Activated T-helper 2 cell treated with anti-CD3 and anti-CD28 coated beads, Interferon-gamma antibody, Interleukin-2, Interleukin-4, amounts not matched to agents 10 μg/mL and 5 μg/mL and 100 μg/mL, durations not matched to agents 14 hours and 24 hours and 36 hours (primary cell): ENCODE results near the gene NRM. TPM values are rescaled to one million over a fixed set of nuclear protein-coding genes. Genes with fewer than 3 reads are reported as not detected.

ENCODE experiments used
- DNase-seq: peaks from one replicate; pipeline ENCODE4 v3.0.0; 2021; ENCODE audit warnings: low spot score
- H3K27ac Mint-ChIP-seq: one replicate; pipeline ENCODE4 v1.8.0; 2021; ENCODE audit warnings: mixed read lengths
- H3K27me3 Mint-ChIP-seq: one replicate; pipeline ENCODE4 v1.8.0; 2021; ENCODE audit warnings: low read depth, mixed read lengths
- H3K36me3 Mint-ChIP-seq: one replicate; pipeline ENCODE4 v1.8.0; 2021; ENCODE audit warnings: low read depth, mixed read lengths
- H3K4me1 Mint-ChIP-seq: one replicate; pipeline ENCODE4 v1.8.0; 2021; ENCODE audit warnings: low read depth, mixed read lengths
- H3K4me3 Mint-ChIP-seq: one replicate; pipeline ENCODE4 v1.8.0; 2021; ENCODE audit warnings: low read depth, mild to moderate bottlenecking, moderate library complexity, mixed read lengths
- H3K9me3 Mint-ChIP-seq: one replicate; pipeline ENCODE4 v1.8.0; 2021; ENCODE audit warnings: mixed read lengths
- intact Hi-C: fragments of 100-400 bp; cut with micrococcal nuclease; formaldehyde crosslinking; loops from one replicate; pipeline ENCODE4 v1.15.1; 2023
- total RNA-seq: library from RNA; stranded (reverse); gene quantifications from 2 replicates; pipeline ENCODE4 v1.2.3, GENCODE V29; 2022

The NRM gene, protein sequence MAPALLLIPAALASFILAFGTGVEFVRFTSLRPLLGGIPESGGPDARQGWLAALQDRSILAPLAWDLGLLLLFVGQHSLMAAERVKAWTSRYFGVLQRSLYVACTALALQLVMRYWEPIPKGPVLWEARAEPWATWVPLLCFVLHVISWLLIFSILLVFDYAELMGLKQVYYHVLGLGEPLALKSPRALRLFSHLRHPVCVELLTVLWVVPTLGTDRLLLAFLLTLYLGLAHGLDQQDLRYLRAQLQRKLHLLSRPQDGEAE
- total RNA-seq, result 23.1 and 24.2 TPM in 2 replicates

DNA sequence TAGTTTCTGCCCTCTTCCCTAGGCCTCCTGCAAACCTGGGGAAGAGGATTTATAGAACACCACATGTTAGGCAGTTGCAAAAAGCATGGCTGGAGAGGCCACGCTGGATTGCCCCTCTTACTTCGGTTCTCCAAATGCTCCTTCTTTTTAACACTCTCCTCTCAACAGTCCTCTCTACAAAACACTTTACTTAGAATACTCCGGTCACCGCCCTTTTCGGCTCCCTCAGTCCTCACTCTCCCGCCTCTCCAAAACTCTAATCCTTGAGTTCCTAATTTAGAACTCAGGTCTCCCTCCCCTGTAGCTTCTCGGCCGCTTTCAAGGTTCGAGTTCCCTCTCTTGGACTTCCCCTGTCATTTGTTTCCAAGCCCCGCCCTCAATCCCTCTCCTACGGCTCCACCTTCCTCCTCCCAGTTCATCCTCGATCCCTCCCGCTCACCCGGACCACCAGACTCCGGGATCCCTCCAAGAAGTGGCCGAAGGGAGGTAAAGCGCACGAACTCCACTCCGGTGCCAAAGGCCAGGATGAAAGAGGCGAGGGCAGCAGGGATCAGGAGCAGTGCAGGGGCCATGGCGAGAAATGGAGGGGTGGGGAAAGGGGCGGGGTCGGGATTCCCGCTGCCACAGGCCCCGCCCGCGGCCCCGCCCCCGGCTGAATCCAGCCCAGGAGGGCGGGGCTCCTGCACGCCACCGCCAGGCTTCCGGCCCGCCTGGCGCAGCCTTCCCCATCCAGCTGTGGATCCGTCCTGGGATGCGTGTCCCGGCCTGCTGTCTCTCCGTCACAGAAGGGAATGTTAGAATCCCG lies at the start of gene NRM:
TSS of gene NRM (minus strand) at position 582 of the 805 bp plus-strand sequence. CDS start at position 572, 10 bp downstream.
- peak within 1 kb of the TSS; percentile 82 for H3K27ac Mint-ChIP-seq
- peak; percentile 56 for DNase-seq
- H3K4me3 Mint-ChIP-seq, result peak within 1 kb of the TSS; percentile 97
- no peaks in the 10 kb centered on the region for H3K9me3 Mint-ChIP-seq
- H3K36me3 Mint-ChIP-seq, result peaks cover 13% of the 10 kb centered on the region
- intact Hi-C loops, result no loop called here
- no peaks in the 10 kb centered on the region for H3K27me3 Mint-ChIP-seq
- H3K4me1 Mint-ChIP-seq, result peaks cover 31% of the 10 kb centered on the region

DNA sequence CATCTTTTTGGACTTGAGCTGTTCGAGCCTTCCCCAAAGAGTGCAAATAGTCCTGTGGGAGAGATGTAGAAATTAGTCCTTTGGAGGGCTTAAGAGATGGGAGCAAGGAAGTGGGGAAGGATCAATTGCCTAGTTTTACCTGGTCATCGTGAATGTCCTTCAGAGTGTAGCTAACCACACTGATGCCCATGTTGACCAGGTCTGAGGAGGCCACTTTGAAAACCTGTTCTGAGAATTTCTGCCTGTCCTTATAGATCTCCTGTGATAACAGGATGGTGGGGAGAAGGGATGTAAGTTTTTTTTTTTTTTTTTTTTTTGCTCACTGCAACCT lies 49.7 kb upstream of the NRM start:
- Mint-ChIP-seq H3K4me1 (peaks cover 62% of the 10 kb centered on the region), H3K27ac (peak overlapping the region; percentile 14), H3K36me3 (peaks cover 77% of the 10 kb centered on the region), H3K9me3 (no peaks in the 10 kb centered on the region), H3K27me3 (no peaks in the 10 kb centered on the region), H3K4me3 (peak overlapping the region; percentile 99)
- no peak for DNase-seq
- intact Hi-C loops, result no loop called here

DNA sequence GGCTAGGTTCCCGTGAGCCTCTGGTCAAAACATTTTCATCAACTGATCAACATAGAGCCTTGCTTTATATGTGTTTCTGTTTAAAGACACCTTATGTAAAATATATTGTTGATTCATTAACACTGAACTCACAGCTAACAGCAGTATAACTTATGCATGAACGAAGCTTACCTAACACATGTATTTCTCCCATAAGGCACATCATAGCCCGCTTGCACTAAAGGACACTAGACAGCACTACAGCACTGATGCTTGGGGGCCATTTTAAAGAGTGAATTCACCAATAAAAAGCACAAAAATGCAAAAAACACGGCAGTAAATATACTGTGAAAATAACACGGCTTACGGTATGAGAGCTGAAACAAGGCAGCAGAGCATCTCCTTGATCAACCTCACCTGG lies 47.7 kb upstream of the NRM start:
- Mint-ChIP-seq H3K4me1 (peaks cover 68% of the 10 kb centered on the region), H3K27ac (no peak overlapping the region), H3K4me3 (peak overlapping the region; percentile 47), H3K9me3 (no peaks in the 10 kb centered on the region), H3K27me3 (no peaks in the 10 kb centered on the region), H3K36me3 (peaks cover 91% of the 10 kb centered on the region)
- intact Hi-C loops, result loop anchor here (5.0 kb wide), 2 partner anchors 56 to 211 kb away; no protein-coding TSS in a partner anchor
- no peak for DNase-seq

DNA sequence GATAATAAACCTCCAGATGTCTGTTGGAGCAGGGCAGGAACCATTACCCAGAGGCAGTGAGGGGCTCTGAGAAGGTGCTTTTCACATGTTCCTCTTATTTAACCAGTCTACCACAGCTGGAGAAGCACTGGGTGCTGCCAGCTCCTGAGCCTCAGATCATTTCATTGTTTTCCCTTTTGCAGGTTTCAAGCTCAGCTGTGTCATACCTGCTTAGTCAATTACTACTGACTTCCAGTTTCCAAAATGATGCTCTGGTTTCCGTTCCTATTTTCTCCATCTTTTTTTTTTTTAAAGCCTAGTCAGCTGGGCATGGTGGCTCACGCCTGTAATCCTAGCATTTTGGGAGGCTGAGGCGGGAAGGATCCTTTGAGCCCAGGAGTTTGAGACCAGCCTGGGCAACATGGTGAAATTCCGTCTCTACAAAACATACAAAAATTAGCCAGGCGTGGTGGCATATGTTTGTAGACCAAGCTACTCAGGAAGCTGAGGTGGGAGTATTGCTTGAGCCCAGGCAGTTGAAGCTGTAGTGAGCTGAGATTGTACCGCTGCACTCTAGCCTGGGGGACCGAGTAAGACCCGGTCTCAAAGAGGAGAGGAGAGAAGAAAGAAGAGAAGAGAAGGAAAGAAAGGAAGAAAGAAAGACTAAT lies 45.0 kb upstream of the NRM start:
- Mint-ChIP-seq H3K4me3 (peak overlapping the region; percentile 83), H3K9me3 (no peaks in the 10 kb centered on the region), H3K4me1 (peaks cover 71% of the 10 kb centered on the region), H3K36me3 (peaks cover 89% of the 10 kb centered on the region), H3K27me3 (no peaks in the 10 kb centered on the region), H3K27ac (peak overlapping the region; percentile 97)
- intact Hi-C loops, result loop anchor here (2.0 to 5.0 kb wide), 4 partner anchors 53 to 208 kb away; no protein-coding TSS in a partner anchor
- no peak for DNase-seq

DNA sequence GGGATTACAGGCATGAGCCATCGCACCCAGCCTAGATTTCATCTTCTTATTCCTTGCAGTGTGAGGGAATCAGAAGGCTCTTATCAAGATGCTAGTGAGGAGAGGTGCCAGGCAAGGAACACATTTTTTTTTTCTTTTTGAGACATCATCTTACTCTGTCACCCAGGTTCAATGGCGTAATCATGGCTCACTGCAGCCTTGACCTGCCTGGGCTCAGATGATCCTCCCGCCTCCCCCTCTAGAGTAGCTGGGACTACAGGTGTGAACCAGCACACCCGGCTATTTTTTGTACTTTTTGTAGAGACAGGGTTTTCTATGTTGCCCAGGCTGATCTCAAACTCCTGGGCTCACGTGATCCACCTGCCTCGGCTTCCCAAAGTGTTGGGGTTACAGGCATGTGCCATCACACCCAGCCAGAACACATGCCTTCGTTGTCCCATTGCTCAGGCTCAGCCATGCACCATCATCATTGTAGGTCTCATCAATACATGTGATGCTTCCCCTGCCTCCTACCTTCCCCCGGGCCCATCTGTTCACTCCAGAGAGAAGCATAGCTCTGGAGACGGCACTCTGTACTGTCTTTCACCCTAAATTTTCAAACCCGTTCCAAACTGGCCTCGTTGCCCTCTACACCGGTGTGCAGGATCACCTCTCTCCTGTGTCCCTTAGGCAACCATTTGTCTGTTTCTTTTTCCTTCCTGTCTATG lies 41.6 kb upstream of the NRM start:
- H3K4me1 Mint-ChIP-seq, result peaks cover 50% of the 10 kb centered on the region
- H3K4me3 Mint-ChIP-seq, result no peak overlapping the region
- no peak overlapping the region for H3K27ac Mint-ChIP-seq
- no peaks in the 10 kb centered on the region for H3K9me3 Mint-ChIP-seq
- intact Hi-C loops, result no loop called here
- no peaks in the 10 kb centered on the region for H3K27me3 Mint-ChIP-seq
- H3K36me3 Mint-ChIP-seq, result peaks cover 80% of the 10 kb centered on the region
- no peak for DNase-seq

DNA sequence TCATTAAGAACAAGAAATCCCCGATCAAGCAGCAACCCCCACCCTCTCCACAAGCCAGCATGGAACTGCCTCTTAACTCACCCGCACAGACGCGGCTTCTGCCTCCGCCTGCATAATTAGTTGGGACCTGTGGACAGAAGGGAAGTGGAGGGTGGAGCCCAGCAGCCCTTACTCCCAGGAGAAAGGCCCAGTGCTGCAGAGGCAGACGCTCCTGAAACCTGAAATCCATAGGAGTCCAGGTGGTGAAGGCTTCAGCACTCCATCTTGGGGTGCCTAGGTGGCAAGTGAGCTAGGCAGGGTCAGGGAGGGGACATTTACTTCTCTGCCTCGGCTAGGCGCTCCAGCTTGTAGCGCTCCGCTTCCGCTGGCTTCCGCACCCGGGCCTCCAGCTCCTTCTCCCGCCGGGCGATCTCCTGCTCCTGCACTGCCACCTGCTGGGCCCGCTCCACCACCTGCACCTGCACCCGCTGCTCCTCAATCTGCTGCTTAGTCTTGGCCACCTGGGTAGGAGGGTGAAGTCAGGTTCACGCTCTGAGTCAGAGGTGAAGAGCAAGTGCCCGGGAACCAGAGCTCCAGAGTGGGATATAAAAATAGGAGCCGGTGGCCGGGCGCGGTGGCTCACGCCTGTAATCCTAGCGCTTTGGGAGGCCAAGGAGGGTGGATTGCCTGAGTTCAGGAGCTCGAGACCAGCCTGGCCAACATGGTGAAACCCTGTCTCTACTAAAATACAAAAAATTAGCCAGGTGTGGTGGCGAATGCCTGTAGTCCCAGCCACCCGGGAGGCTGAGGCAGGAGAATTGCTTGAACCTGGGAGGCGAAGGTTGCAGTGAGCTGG lies 40.0 kb upstream of the NRM start:
- Mint-ChIP-seq H3K36me3 (peaks cover 80% of the 10 kb centered on the region), H3K27me3 (no peaks in the 10 kb centered on the region), H3K4me1 (peaks cover 37% of the 10 kb centered on the region), H3K9me3 (no peaks in the 10 kb centered on the region), H3K27ac (peak overlapping the region; percentile 69), H3K4me3 (peak overlapping the region; percentile 40)
- intact Hi-C loops, result no loop called here
- peak; percentile 81 for DNase-seq

DNA sequence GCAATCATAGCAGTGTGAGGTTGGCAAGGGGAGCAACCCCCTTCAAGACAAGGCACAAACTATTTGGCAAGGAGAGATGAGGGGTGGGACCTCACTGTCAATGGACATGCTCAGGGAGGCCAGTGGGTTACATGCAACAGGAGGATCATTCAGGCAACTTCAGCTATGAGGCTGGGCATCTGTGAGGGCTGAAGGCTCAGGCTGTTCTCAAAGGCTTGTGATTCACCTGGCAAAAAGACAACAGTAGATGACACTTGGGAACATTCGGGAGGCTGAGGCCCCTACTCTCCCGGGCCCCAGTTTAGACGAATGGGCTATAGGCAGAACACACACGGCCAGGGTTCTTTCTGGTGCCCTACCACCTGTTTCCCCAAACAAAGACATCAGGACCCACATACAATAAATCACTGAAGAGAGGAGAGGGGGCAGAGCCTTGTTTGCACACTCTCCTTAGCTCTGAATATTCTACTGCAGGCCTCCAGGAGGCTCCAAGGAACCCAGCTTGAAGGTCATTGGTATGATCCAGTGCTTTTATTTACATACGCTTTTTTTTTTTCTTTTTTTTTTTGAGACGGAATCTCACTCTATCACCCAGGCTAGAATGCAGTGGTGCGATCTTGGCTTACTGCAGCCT lies 37.3 kb upstream of the NRM start:
- peaks cover 45% of the 10 kb centered on the region for H3K4me1 Mint-ChIP-seq
- no peaks in the 10 kb centered on the region for H3K27me3 Mint-ChIP-seq
- H3K27ac Mint-ChIP-seq, result peak overlapping the region; percentile 21
- no peak for DNase-seq
- H3K4me3 Mint-ChIP-seq, result no peak overlapping the region
- H3K36me3 Mint-ChIP-seq, result peaks cover 83% of the 10 kb centered on the region
- no peaks in the 10 kb centered on the region for H3K9me3 Mint-ChIP-seq
- intact Hi-C loops, result no loop called here

DNA sequence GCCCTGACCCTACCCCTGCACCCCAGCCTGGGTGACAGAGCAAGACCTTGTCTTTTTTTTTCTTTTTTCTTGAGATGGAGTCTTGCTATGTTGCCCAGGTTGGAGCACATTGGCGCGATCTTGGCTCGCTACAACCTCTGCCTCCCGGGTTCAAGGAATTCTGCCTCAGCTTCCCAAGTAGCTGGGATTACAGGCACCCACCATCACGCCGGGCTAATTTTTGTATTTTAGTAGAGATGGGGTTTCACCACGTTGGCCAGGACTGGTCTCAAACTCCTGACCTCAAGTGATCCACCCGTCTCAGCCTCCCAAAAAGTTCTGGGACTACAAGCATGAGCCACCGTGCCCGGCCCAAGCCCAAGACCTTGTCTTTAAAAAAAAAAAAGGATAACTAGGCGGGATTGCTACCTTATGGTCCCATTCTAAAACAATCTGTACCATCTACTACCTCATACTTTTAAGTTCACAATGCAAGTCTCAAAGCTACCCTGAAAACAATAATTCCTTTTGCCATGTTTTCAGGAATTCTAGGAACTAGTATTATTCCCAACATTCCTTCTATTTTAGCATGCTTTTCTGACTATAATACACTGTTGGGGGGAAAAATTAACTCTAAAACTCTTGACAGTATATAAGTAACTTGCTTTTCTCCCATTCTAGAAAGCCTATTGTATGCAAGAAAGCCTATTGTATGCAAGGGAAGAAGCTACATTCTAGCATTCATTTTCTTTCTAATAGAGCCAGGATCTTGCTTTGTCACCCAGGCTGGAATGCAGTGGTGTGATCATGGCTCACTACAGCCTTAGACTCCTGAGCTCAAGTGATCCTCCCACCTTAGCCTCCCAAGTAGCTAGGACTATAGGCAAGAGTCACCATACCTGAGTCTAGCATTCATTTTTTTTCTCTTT lies 36.0 kb upstream of the NRM start:
- Mint-ChIP-seq H3K4me1 (peaks cover 42% of the 10 kb centered on the region), H3K27ac (no peak overlapping the region), H3K36me3 (peaks cover 84% of the 10 kb centered on the region), H3K4me3 (no peak overlapping the region), H3K27me3 (no peaks in the 10 kb centered on the region), H3K9me3 (no peaks in the 10 kb centered on the region)
- no peak for DNase-seq
- intact Hi-C loops, result no loop called here

DNA sequence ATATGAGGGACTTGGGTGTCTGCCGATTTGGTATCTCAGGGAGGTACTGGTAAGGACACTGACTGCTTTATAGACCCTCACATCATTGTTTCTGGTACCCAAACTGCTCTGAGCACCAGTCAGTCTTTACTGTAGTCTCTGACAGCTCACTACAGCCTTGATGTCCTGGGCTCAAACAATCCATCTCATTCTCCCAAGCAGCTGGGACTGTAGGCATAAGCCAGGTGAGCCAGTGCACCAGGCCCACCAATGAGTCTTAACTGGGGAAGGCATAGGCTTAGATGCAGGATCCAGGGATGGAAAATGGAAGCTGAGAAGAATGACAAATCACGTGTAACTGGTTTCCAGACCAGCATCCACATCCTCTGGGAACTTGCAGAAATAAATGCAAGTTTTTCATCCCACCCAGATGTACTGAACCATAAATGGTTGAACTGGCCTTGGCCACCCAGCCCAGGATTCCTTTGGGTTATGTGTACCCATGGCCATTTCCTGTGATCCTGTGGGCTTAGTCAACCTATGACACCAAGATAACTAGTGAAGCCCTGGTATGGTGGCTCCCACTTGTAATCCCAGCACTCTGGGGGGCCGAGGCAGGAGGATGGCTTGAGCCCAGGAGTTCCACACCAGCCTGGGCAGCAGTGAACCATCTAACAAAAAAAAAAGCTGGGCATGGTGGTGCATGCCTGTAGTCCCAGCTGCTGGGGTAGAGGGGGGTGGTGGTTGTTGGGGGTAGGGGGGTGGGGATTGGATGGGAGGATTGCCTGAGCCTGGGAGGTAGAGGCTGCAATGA lies 35.1 kb upstream of the NRM start:
- intact Hi-C loops, result no loop called here
- Mint-ChIP-seq H3K27me3 (no peaks in the 10 kb centered on the region), H3K4me3 (no peak overlapping the region), H3K27ac (peak overlapping the region; percentile 55), H3K36me3 (peaks cover 87% of the 10 kb centered on the region), H3K4me1 (peaks cover 37% of the 10 kb centered on the region), H3K9me3 (no peaks in the 10 kb centered on the region)
- DNase-seq, result no peak

DNA sequence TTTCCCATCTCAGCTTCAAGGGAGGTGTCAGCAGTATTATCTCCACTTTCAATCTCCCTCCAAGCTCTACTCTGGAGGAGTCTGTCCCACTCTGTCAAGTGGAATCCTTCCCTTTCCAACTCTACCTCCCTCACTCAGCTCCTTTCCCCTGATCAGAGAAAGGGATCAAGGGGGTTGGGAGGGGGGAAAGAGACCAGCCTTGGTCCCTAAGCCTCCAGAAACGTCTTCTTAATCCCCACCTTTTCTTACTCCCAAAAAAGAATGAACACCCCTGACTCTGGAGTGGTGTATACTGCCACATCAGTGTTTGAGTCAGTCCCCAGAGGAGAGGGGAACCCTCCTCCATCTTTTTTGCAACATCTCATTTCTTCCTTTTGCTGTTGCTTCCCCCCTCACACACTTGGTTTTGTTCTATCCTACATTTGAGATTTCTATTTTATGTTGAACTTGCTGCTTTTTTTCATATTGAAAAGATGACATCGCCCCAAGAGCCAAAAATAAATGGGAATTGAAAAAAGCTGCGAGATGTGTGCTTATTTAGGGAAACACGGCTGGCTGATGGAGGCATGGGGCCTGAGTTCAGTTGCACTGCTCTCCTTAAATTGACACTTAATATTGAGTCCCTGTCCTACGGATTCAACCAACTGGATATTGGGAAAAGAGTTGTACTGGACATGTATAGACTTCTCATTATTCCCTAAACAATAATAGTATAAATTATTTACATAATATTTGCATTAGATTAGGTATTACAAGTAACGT lies 34.3 kb upstream of the NRM start:
- intact Hi-C loops, result loop anchor here (5.0 kb wide), 2 partner anchors 152 to 238 kb away; partner anchors contain the start of gene HLA-E
- Mint-ChIP-seq H3K27me3 (no peaks in the 10 kb centered on the region), H3K4me1 (peaks cover 29% of the 10 kb centered on the region), H3K9me3 (no peaks in the 10 kb centered on the region), H3K36me3 (peaks cover 86% of the 10 kb centered on the region), H3K27ac (peak overlapping the region; percentile 57), H3K4me3 (peak overlapping the region; percentile 58)
- no peak for DNase-seq
